ENCODE results near the gene STARD7.

The STARD7 gene

DNA sequence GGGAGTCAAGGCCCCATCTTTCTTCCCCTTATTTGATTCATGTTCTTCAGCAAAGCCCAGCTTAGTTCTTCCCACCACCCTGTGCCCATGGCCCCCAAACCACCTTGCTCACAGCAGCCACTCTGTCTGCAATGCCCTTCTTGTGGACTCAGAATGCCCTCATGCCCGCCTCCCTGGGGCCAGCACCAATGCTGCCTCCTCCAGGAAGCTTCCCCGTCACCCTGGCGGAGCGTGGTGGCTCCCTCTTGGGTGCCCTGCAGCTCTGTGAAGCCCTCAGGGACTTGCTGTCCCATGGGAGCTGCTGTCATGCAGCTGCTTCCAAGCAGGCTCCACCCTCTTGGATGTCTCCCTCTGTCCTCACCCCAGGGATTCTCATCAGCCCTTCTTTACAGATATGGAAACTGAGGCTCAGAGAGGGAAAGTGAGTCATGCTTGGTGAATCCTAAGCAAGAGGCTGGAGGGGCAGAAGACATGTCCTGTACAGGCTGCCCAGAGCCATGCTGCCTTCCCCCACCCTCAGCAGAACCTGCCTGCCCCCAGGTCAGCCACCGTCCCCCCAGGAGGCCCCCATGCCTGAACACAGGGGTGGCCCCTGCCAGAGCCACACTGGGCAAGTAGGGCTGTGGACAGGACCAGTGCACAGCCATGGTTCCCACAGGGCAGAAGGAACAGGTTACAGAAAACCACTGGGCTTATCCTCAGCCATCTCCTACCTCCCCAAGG is 51.5 kb downstream of the STARD7 start:
- no peaks in the 10 kb centered on the region for H3K4me1 ChIP-seq
- H3K4me3 ChIP-seq (ENCODE audit: low read depth, low read length): no peak overlapping the region
- no peak for TF ChIP-seq CTCF (IDR thresholded peaks at IDR 0.05)

DNA sequence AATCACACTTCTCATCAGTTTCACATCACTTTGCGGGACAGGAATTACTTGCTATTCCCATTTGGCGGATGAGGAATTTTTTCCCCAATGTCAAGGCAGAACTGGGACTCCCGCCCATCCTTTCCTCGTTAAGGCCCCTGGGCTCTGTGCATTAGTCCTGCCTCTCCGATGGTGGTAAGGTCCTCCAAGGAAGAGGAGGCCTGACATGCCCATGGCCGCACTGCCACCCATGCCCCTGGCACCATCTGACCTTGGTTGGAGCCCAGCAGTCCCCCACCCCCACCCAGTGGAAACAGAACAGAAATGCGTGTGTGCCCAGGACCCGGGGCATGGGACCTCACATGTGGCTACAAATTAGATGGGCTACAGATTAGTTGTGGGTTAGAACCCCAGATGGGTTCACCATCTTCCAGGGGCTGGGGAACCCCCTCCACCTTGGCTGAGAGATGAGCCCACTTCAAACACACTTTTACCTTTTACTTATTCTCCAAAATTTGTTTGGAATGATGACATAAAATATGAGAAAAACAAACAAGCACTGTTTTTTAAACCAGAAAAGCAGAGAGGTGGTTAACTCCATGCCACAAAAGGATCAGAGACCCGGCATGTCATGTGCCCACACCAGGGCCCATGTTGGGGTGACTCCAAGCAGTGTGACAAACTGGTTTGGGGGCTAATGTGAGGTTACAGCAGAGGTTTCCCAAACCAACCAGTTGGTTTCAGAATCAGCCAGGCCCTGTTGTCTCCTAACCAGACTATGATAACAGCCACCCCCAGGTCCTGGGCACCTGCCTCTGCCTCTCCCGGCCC is 52.4 kb downstream of the STARD7 start:
- H3K4me1 ChIP-seq: no peaks in the 10 kb centered on the region
- H2AFZ ChIP-seq: no peak overlapping the region
- H3K9ac ChIP-seq: no peak overlapping the region
- H3K4me3 ChIP-seq (ENCODE audit: low read depth, low read length): no peak overlapping the region
- no peak overlapping the region for H3K4me2 ChIP-seq (ENCODE audit: low read length)
- no peaks in the 10 kb centered on the region for H3K79me2 ChIP-seq
- H3K9me3 ChIP-seq (ENCODE audit: control insufficient read depth, low read length): no peaks in the 10 kb centered on the region
- no peak for TF ChIP-seq CTCF (IDR thresholded peaks at IDR 0.05)
- no peak overlapping the region for H3K27ac ChIP-seq
- H3K36me3 ChIP-seq (ENCODE audit: control insufficient read depth, insufficient read depth, low read length): no peaks in the 10 kb centered on the region
- no peaks in the 10 kb centered on the region for H3K27me3 ChIP-seq (ENCODE audit: control insufficient read depth, insufficient read depth, low read length)

More for the DNA sequence above, 51.5 kb downstream of the STARD7 start:
- H3K79me2 ChIP-seq: no peaks in the 10 kb centered on the region
- no peaks in the 10 kb centered on the region for H3K9me3 ChIP-seq (ENCODE audit: control insufficient read depth, low read length)
- no peak overlapping the region for H3K27ac ChIP-seq
- H3K4me2 ChIP-seq (ENCODE audit: low read length): no peak overlapping the region
- no peak overlapping the region for H3K9ac ChIP-seq
- H3K27me3 ChIP-seq (ENCODE audit: control insufficient read depth, insufficient read depth, low read length): no peaks in the 10 kb centered on the region
- no peaks in the 10 kb centered on the region for H3K36me3 ChIP-seq (ENCODE audit: control insufficient read depth, insufficient read depth, low read length)
- no peak overlapping the region for H2AFZ ChIP-seq

DNA sequence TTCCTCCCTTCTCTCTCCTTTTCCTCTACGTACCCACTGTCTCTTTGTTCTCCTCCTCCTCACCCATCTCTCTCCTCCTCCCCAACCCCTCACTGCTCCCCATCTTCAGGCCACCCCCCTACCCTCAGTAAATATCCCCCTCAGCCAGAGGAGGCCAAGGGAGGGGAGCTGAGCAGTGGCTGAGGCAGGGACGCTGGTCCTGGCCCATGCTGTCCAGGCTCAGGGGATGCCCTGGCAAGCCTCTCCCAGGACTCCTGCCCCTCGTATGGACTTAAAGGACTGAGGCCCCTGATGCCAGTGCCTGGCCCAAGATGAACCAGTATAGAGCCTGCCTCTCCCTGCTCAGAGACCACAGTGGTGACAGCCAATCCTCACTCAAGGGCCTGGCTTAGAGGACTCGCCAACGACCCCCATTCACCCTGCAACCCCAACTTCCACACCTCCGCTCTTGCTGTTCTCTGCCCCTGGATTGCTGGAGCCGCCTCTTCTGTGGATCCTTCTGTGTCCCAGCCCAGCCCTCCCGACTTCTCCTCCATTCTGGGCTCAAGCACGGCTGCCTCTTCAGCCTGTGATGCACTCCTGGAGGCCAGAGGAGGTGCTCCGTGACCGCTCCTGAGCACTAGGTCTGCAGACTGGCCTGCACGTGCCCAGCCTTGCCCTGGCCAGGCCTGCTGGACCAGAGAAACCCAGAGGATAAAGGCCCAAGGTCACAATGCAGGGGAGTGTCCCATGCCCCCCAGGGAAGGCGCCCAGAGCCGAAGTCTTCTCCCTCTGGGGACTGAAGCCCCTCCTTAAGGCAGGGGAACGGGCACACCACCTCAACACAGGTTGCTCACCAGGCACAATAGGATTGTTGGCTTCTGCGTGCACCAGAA is 53.9 kb downstream of the STARD7 start:
- Histone ChIP-seq H3K9ac (no peak overlapping the region), H3K9me3 (ENCODE audit: control insufficient read depth, low read length) (no peaks in the 10 kb centered on the region), H3K36me3 (ENCODE audit: control insufficient read depth, insufficient read depth, low read length) (no peaks in the 10 kb centered on the region), H3K79me2 (no peaks in the 10 kb centered on the region), H3K27me3 (ENCODE audit: control insufficient read depth, insufficient read depth, low read length) (no peaks in the 10 kb centered on the region), H3K4me2 (ENCODE audit: low read length) (no peak overlapping the region), H2AFZ (no peak overlapping the region), H3K27ac (no peak overlapping the region), H3K4me3 (ENCODE audit: low read depth, low read length) (no peak overlapping the region), H3K4me1 (no peaks in the 10 kb centered on the region)
- no peak for TF ChIP-seq CTCF (IDR thresholded peaks at IDR 0.05)

GRCh38 chr2:96153991-96154431 is 54.6 kb downstream of the STARD7 start:
- H3K4me3 ChIP-seq (ENCODE audit: low read depth, low read length): no peak overlapping the region
- no peaks in the 10 kb centered on the region for H3K27me3 ChIP-seq (ENCODE audit: control insufficient read depth, insufficient read depth, low read length)
- TF ChIP-seq CTCF (IDR thresholded peaks at IDR 0.05): no peak
- no peaks in the 10 kb centered on the region for H3K79me2 ChIP-seq
- H2AFZ ChIP-seq: no peak overlapping the region
- H3K4me2 ChIP-seq (ENCODE audit: low read length): no peak overlapping the region
- H3K4me1 ChIP-seq: no peaks in the 10 kb centered on the region
- H3K9ac ChIP-seq: no peak overlapping the region
- H3K9me3 ChIP-seq (ENCODE audit: control insufficient read depth, low read length): no peaks in the 10 kb centered on the region
- H3K27ac ChIP-seq: no peak overlapping the region
- H3K36me3 ChIP-seq (ENCODE audit: control insufficient read depth, insufficient read depth, low read length): no peaks in the 10 kb centered on the region

All from parathyroid adenoma (tissue), 2 donors.